DND-41 (cell line): Measurements from ENCODE around the gene CTRB1.

Experiments
- ATAC-seq: fragments of 200-7000 bp; cut with Tn5 transposase; 3 replicates; pipeline ENCODE4 v1.9.1; 2021; ENCODE audit warnings: low read depth; ENCODE audit not compliant: insufficient read depth
- DNase-seq: peaks from one replicate; pipeline ENCODE4 v3.0.0-alpha.2; 2020
- H2AFZ ChIP-seq: 2 replicates; pipeline ENCODE4 v1.6.0; 2012; ENCODE audit warnings: low read depth, low read length
- H3K27ac ChIP-seq: 2 replicates; pipeline ENCODE4 v1.5.1; 2012; ENCODE audit warnings: low read length, inconsistent platforms
- H3K27me3 ChIP-seq: fragments of 200-600 bp; sonication (generic); 2 replicates; pipeline ENCODE4 v1.6.0; 2012; ENCODE audit warnings: low read length, mild to moderate bottlenecking, inconsistent platforms; ENCODE audit not compliant: insufficient read depth, poor library complexity
- H3K36me3 ChIP-seq: 2 replicates; pipeline ENCODE4 v1.5.1; 2012; ENCODE audit warnings: low read length, inconsistent platforms; ENCODE audit not compliant: insufficient read depth
- H3K4me1 ChIP-seq: 2 replicates; pipeline ENCODE4 v1.5.1; 2012; ENCODE audit warnings: mild to moderate bottlenecking, low read length; ENCODE audit not compliant: insufficient read depth
- H3K4me2 ChIP-seq: 2 replicates; pipeline ENCODE4 v1.6.0; 2012; ENCODE audit warnings: mild to moderate bottlenecking, moderate library complexity, low read length, inconsistent platforms; ENCODE audit not compliant: insufficient read depth
- H3K4me3 ChIP-seq, 2 experiments: fragments of 200-600 bp in 1 of 2; shearing (Covaris generic) in 1 of 2; 2 replicates each; pipeline ENCODE4 v1.5.1; 2012 to 2016; ENCODE audit warnings: inconsistent platforms in 2 of 2, low read length in 2 of 2, mild to moderate bottlenecking in 2 of 2, low read depth in 1 of 2, moderate library complexity in 1 of 2
- H3K79me2 ChIP-seq: 2 replicates; pipeline ENCODE4 v1.6.0; 2012; ENCODE audit warnings: low read length, inconsistent platforms; ENCODE audit not compliant: insufficient read depth
- H3K9ac ChIP-seq: 2 replicates; pipeline ENCODE4 v1.6.0; 2012; ENCODE audit warnings: low read depth, mild to moderate bottlenecking, inconsistent platforms, low read length, moderate library complexity
- H3K9me3 ChIP-seq: 2 replicates; pipeline ENCODE4 v1.5.1; 2012; ENCODE audit warnings: low read length, moderate library complexity, mild to moderate bottlenecking, inconsistent platforms; ENCODE audit not compliant: insufficient read depth, severe bottlenecking
- H4K20me1 ChIP-seq: 2 replicates; pipeline ENCODE4 v1.6.0; 2012; ENCODE audit warnings: low read length; ENCODE audit not compliant: insufficient read depth
- EZH2 ChIP-seq: IDR thresholded peaks from 3 replicates; pipeline ENCODE4 v1.6.1; 2012; ENCODE audit warnings: borderline replicate concordance, low read depth, mild to moderate bottlenecking, moderate library complexity, low read length, inconsistent platforms; ENCODE audit not compliant: severe bottlenecking
- TF ChIP-seq, protein P1 (sequence below): IDR thresholded peaks from 2 replicates; pipeline ENCODE4 v1.5.1; 2012; ENCODE audit warnings: borderline replicate concordance, low read length, moderate library complexity, mild to moderate bottlenecking; ENCODE audit not compliant: poor library complexity, severe bottlenecking; ENCODE audit errors: extremely low read depth

The CTRB1 gene

DNA sequence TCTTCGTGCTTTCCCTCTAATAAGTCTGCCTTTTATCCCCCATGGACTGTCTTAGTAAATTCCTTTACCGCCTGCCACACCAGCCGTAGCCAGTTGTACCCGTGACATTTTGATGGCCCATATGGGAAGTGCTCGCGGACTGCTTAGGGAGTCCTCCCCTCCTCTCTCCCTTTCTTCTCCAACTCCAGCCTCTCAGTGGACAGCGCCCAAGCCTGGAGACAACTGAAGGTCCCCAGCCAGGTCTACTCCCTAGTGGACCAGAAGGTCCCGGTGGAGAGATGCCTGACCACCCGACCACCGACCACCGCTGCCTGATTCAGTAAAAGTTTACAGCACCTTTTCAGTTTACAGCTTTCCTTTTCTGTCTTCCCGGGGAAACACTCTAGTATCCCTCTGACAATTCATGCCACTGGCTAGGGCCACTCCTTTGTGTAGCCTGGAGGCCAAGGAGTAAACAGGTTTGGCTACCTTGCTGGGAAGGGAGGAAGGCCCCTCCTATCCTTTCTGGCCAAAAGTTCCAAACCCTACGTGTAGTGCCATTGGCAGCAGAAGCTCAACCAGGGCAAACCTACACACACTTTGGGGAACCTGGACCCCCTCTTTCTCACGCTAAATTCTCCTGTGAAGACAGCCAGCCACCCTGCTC is 29.8 kb upstream of the CTRB1 start:
- DNase-seq (no peak), ATAC-seq (no peak)
- H3K4me1 ChIP-seq, result no peaks in the 10 kb centered on the region
- H3K36me3 ChIP-seq, result no peaks in the 10 kb centered on the region
- peaks cover 4% of the 10 kb centered on the region for H3K27me3 ChIP-seq
- H3K9me3 ChIP-seq, result no peaks in the 10 kb centered on the region
- no peaks in the 10 kb centered on the region for H3K79me2 ChIP-seq
- no peak overlapping the region for H3K4me2 ChIP-seq
- TF ChIP-seq EZH2, result no peak
- TF ChIP-seq, protein P1, sequence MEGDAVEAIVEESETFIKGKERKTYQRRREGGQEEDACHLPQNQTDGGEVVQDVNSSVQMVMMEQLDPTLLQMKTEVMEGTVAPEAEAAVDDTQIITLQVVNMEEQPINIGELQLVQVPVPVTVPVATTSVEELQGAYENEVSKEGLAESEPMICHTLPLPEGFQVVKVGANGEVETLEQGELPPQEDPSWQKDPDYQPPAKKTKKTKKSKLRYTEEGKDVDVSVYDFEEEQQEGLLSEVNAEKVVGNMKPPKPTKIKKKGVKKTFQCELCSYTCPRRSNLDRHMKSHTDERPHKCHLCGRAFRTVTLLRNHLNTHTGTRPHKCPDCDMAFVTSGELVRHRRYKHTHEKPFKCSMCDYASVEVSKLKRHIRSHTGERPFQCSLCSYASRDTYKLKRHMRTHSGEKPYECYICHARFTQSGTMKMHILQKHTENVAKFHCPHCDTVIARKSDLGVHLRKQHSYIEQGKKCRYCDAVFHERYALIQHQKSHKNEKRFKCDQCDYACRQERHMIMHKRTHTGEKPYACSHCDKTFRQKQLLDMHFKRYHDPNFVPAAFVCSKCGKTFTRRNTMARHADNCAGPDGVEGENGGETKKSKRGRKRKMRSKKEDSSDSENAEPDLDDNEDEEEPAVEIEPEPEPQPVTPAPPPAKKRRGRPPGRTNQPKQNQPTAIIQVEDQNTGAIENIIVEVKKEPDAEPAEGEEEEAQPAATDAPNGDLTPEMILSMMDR, result no peak
- no peak overlapping the region for H3K9ac ChIP-seq
- H3K4me3 ChIP-seq, result no peak overlapping the region
- H2AFZ ChIP-seq, result no peak overlapping the region
- H3K27ac ChIP-seq, result no peak overlapping the region
- no peaks in the 10 kb centered on the region for H4K20me1 ChIP-seq

DNA sequence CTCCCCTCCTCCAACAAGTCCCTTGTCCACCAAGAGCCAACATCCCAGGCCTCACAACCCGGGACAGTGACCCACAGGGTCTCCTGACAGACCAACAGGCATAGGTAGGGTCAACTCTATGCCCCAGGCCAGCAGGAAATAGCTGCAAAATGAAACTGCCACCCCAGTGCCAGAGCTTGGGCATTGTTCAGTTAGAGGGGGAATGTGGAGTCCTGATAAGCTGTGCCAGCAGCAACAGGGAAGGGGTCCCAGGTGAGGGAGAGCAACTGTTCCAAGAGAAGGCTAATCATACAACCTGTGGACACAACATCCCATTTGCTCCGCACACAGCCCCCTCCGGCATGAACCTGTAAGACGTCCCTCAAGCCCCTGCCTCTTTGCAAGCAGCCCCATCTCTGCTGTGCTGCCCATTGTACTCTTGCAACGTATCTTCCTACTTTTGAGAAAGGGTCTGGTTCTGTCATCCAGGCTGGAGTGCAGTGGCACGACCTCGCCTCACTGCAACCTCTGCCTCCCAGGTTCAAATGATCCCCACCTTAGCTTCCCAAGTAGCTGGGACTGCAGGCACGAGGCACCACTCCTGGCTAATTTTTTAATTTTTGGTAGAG is 29.0 kb upstream of the CTRB1 start:
- H3K79me2 ChIP-seq, result no peaks in the 10 kb centered on the region
- ATAC-seq (no peak), DNase-seq (no peak)
- H2AFZ ChIP-seq, result no peak overlapping the region
- no peak overlapping the region for H3K4me3 ChIP-seq
- no peak overlapping the region for H3K4me2 ChIP-seq
- no peak overlapping the region for H3K9ac ChIP-seq
- no peaks in the 10 kb centered on the region for H4K20me1 ChIP-seq
- H3K27me3 ChIP-seq, result peaks cover 4% of the 10 kb centered on the region
- H3K36me3 ChIP-seq, result no peaks in the 10 kb centered on the region
- H3K9me3 ChIP-seq, result no peaks in the 10 kb centered on the region
- H3K4me1 ChIP-seq, result no peaks in the 10 kb centered on the region
- no peak overlapping the region for H3K27ac ChIP-seq
- no peak for TF ChIP-seq EZH2
- TF ChIP-seq, protein P1, result no peak

DNA sequence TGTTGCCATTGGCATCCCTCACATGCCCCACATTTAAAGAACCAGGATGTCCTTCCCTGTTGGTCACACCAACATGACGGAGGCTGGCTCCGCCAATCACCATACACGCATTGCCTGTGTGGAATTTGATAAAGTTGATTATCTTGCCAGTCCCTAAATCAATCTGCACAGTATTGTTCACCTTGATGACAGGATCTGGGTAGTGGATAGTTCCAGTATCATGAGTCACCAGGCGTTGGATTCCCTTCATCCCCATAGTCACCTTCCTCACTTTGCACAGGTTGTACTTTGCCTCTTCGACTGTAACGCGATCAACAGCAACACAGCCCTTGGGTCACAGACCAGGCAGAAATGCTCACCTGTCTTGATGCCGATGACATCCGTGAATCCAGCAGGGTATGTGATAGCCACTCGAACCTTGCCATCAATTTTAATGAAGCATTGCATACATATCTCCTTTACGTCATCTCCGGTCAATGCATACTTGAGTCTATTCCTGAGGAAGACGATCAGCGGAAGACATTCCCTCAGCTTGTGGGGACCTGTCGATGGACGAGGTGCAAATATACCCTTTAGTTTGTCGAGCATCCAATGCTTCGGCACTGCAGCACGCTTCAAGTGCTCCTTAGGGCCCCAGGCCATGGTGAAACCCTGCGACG is 26.1 kb upstream of the CTRB1 start:
- Histone ChIP-seq H3K9ac (no peak overlapping the region), H4K20me1 (no peaks in the 10 kb centered on the region), H3K27me3 (peaks cover 4% of the 10 kb centered on the region), H2AFZ (no peak overlapping the region), H3K79me2 (no peaks in the 10 kb centered on the region), H3K4me3 (no peak overlapping the region), H3K36me3 (no peaks in the 10 kb centered on the region), H3K4me2 (no peak overlapping the region), H3K9me3 (no peaks in the 10 kb centered on the region), H3K27ac (no peak overlapping the region), H3K4me1 (no peaks in the 10 kb centered on the region)
- no peak for TF ChIP-seq EZH2
- TF ChIP-seq, protein P1, result no peak
- ATAC-seq, result no peak
- DNase-seq, result no peak
